ENCODE data around the gene PCSK5.
"Not testable (repeated sequence)": the region's sequence is repeated elsewhere in the genome, so short reads cannot be mapped to it uniquely, and the experiment has no call there.

Gene PCSK5

DNA sequence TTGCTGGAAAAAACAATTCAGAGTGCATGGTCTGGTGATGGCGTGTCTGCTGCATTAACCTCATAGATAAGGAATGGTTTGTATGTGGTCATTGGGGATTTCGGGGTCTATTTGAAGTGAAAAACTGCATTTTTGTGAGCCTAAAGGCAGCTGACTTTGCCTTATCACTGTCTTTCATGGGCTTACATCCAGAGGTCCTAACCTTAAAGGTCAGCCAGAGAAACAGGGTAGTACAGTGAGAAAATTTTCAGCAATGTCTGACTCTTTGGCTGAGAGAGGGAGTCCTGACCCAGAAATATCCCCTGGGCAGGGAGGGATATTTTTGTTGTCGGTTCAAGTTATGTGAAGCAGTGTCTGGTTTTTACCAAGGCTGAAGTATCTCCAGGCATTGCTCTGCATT lies 5.7 kb downstream of the PCSK5 start:
- Histone ChIP-seq H3K9me3 (ENCODE audit: control insufficient read depth, insufficient read depth, low read length) (no peaks in the 10 kb centered on the region), H3K9ac (ENCODE audit: low read depth, low read length) (no peak overlapping the region), H3K4me1 (ENCODE audit: insufficient read depth, low read length) (peaks cover 34% of the 10 kb centered on the region)

GRCh38 chr9:75900893-75901524 lies 10.5 kb downstream of the PCSK5 start:
- not testable (repeated sequence) for H3K4me1 ChIP-seq (ENCODE audit: insufficient read depth, low read length); H3K9me3 ChIP-seq (ENCODE audit: control insufficient read depth, insufficient read depth, low read length)

More for the DNA sequence above, 5.7 kb downstream of the PCSK5 start:
- no peaks in the 10 kb centered on the region for H3K36me3 ChIP-seq (ENCODE audit: insufficient read depth, low read length)

DNA sequence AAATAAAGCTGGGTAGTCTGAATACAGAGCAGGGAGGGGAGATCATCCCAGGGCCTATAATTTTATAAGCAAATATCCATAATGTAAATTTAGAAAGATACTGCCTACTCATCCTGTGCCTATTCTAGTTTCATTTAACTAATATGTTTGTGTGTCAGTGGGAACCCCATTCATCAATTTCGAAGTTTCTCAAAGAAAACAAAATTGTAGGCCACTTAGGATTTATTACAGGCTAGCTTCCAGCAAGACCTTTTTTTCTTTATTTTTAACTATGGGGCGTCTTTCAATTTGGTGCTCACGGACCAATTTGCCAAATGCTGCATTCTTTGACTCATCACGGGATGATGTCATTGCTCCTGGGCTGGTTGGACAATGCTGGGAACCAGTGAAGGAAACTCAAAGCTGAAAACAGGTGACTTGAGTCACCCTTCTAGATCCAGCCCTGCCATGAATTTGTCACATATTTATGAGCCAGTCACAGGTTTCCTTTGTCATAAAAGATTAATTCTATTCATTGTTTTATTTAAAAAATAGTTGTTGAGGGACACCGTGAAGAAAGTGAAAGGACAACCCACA lies 13.4 kb downstream of the PCSK5 start:
- H3K9me3 ChIP-seq (ENCODE audit: control insufficient read depth, insufficient read depth, low read length): no peaks in the 10 kb centered on the region
- no peak overlapping the region for H3K9ac ChIP-seq (ENCODE audit: low read depth, low read length)
- H3K4me1 ChIP-seq (ENCODE audit: insufficient read depth, low read length): peaks cover 10% of the 10 kb centered on the region; the same call in 1 of the 2 replicates
- no peaks in the 10 kb centered on the region for H3K36me3 ChIP-seq (ENCODE audit: insufficient read depth, low read length)

More at GRCh38 chr9:75900893-75901524, 10.5 kb downstream of the PCSK5 start:
- not testable (repeated sequence) for H3K9ac ChIP-seq (ENCODE audit: low read depth, low read length); H3K36me3 ChIP-seq (ENCODE audit: insufficient read depth, low read length)

DNA sequence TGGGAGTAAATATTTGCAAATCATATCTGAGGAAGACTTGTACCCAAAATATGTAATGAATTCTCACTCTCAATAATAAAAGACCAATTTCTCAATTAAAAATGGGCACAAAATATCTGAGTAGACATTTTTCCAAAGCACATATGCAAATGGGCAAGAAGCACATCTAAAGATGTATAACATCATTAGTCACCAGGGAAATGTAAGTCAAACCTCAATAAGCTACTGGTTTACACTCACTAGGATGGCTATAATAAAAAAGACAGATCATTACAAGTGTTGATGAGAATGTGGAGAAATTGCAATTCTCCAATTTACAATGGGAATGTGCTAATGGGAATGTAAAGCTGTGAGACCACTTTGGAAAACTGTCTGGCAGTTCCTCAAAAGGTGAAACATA lies 13.9 kb downstream of the PCSK5 start:
- H3K9me3 ChIP-seq (ENCODE audit: control insufficient read depth, insufficient read depth, low read length): no peaks in the 10 kb centered on the region
- no peak overlapping the region for H3K9ac ChIP-seq (ENCODE audit: low read depth, low read length)
- no peaks in the 10 kb centered on the region for H3K36me3 ChIP-seq (ENCODE audit: insufficient read depth, low read length)
- peaks cover 10% of the 10 kb centered on the region; the same call in 1 of the 2 replicates for H3K4me1 ChIP-seq (ENCODE audit: insufficient read depth, low read length)

- H3K9me3 ChIP-seq (ENCODE audit: control insufficient read depth, insufficient read depth, low read length): no peaks in the 10 kb centered on the region
- peaks cover 10% of the 10 kb centered on the region; the same call in 1 of the 2 replicates for H3K4me1 ChIP-seq (ENCODE audit: insufficient read depth, low read length)
- H3K36me3 ChIP-seq (ENCODE audit: insufficient read depth, low read length): no peaks in the 10 kb centered on the region
- no peak overlapping the region for H3K9ac ChIP-seq (ENCODE audit: low read depth, low read length)
These were observed 16.1 kb downstream of the PCSK5 start for GRCh38 chr9:75906531-75906930.

DNA sequence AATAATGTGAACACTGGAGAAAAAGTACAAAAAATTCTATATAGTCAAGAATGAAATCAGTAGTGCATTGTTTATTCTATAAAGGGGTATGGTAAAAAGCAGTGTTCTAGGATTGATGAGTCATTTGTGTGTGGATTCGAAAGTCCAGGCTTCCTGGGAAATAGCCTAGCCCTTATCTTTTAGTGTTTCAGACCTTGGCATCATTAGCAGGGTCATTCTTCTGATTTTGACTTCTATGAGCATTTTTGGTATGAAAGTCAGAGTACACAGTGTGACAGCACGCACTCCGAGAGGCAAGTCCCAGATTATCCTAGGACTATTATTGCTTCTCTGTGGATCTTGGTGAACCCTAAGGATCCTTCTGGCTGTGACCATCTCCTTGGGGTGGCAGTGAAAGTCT lies 16.9 kb downstream of the PCSK5 start:
- Histone ChIP-seq H3K9me3 (ENCODE audit: control insufficient read depth, insufficient read depth, low read length) (no peaks in the 10 kb centered on the region), H3K4me1 (ENCODE audit: insufficient read depth, low read length) (peaks cover 10% of the 10 kb centered on the region; the same call in 1 of the 2 replicates), H3K9ac (ENCODE audit: low read depth, low read length) (no peak overlapping the region), H3K36me3 (ENCODE audit: insufficient read depth, low read length) (no peaks in the 10 kb centered on the region)

DNA sequence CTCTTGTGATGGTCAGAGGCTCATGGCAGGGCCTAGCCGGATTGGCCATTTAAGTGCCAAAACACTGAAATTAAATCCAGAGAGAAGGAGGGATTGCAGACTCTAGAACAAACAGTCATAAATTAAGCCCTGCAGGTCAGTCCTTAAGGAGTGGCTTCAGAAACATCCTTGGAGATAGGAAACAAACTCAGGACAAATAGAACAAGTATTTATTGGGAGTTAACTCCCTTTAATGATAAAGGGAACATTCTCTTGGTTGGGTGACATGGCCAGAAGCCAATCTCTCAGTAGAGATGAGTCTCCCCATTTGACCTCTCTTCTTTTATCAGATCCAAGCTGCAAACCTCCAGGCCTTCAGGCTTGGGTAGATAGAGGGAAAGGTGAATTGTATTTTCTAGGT lies 17.4 kb downstream of the PCSK5 start:
- Histone ChIP-seq H3K9me3 (ENCODE audit: control insufficient read depth, insufficient read depth, low read length) (no peaks in the 10 kb centered on the region), H3K4me1 (ENCODE audit: insufficient read depth, low read length) (peaks cover 10% of the 10 kb centered on the region; the same call in 1 of the 2 replicates), H3K36me3 (ENCODE audit: insufficient read depth, low read length) (no peaks in the 10 kb centered on the region), H3K9ac (ENCODE audit: low read depth, low read length) (no peak overlapping the region)

DNA sequence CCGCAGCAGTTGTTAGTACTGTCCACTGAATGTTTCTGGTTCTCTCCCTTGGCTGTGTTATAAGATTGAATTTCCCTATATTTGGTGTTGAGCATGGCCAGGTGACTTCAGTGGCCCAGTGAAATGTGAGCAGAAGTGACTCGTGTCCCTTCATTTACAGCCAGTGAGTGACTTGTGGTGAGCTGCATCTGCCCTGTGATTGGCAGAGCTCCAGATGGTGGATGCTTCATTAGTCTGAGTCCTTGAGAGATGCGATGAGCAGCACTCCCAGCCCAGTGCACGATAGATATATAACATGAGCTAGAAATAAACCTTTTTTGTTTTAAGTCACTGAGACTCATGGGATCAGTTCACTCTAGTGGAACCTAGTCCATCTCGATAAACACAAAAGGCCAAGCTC lies 19.3 kb downstream of the PCSK5 start:
- Histone ChIP-seq H3K4me1 (ENCODE audit: insufficient read depth, low read length) (peaks cover 6% of the 10 kb centered on the region; the same call in 1 of the 2 replicates), H3K9ac (ENCODE audit: low read depth, low read length) (no peak overlapping the region), H3K36me3 (ENCODE audit: insufficient read depth, low read length) (no peaks in the 10 kb centered on the region), H3K9me3 (ENCODE audit: control insufficient read depth, insufficient read depth, low read length) (no peaks in the 10 kb centered on the region)

GRCh38 chr9:75910731-75911130 lies 20.3 kb downstream of the PCSK5 start:
- H3K36me3 ChIP-seq (ENCODE audit: insufficient read depth, low read length): no peaks in the 10 kb centered on the region
- peaks cover 6% of the 10 kb centered on the region; the same call in 1 of the 2 replicates for H3K4me1 ChIP-seq (ENCODE audit: insufficient read depth, low read length)
- no peaks in the 10 kb centered on the region for H3K9me3 ChIP-seq (ENCODE audit: control insufficient read depth, insufficient read depth, low read length)
- H3K9ac ChIP-seq (ENCODE audit: low read depth, low read length): no peak overlapping the region

- Histone ChIP-seq H3K9me3 (ENCODE audit: control insufficient read depth, insufficient read depth, low read length) (no peaks in the 10 kb centered on the region), H3K4me1 (ENCODE audit: insufficient read depth, low read length) (peaks cover 5% of the 10 kb centered on the region; the same call in 1 of the 2 replicates), H3K9ac (ENCODE audit: low read depth, low read length) (no peak overlapping the region), H3K36me3 (ENCODE audit: insufficient read depth, low read length) (no peaks in the 10 kb centered on the region)
These were observed 20.9 kb downstream of the PCSK5 start for GRCh38 chr9:75911390-75911789.

DNA sequence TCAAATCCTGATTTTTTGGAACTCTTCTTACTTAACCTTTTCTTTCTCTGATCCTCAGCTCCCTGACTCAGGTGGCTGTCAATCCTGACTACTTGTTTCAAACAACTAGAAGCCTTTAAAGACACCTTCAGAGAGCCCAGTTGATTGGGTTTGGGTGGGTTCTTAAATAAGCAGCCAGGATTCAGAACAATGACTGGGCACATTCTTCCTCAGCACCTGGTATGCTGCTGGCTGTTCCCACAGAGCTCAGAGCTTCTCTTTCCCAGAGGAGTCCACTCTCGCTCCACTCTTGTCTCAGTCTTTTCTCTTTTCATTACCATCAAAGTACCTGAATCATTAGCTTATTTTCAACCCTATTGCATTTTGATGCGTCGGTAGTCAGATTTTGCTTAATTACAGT lies 22.5 kb downstream of the PCSK5 start:
- Histone ChIP-seq H3K4me1 (ENCODE audit: insufficient read depth, low read length) (no peaks in the 10 kb centered on the region), H3K9ac (ENCODE audit: low read depth, low read length) (no peak overlapping the region), H3K36me3 (ENCODE audit: insufficient read depth, low read length) (no peaks in the 10 kb centered on the region), H3K9me3 (ENCODE audit: control insufficient read depth, insufficient read depth, low read length) (no peaks in the 10 kb centered on the region)

GRCh38 chr9:75914002-75914401 lies 23.5 kb downstream of the PCSK5 start:
- H3K9me3 ChIP-seq (ENCODE audit: control insufficient read depth, insufficient read depth, low read length): no peaks in the 10 kb centered on the region
- H3K9ac ChIP-seq (ENCODE audit: low read depth, low read length): no peak overlapping the region
- H3K4me1 ChIP-seq (ENCODE audit: insufficient read depth, low read length): no peaks in the 10 kb centered on the region

GRCh38 chr9:75914883-75915452 lies 24.5 kb downstream of the PCSK5 start:
- Histone ChIP-seq H3K36me3 (ENCODE audit: insufficient read depth, low read length) (no peaks in the 10 kb centered on the region), H3K9ac (ENCODE audit: low read depth, low read length) (no peak overlapping the region), H3K4me1 (ENCODE audit: insufficient read depth, low read length) (no peaks in the 10 kb centered on the region), H3K9me3 (ENCODE audit: control insufficient read depth, insufficient read depth, low read length) (no peaks in the 10 kb centered on the region)

More at GRCh38 chr9:75914002-75914401, 23.5 kb downstream of the PCSK5 start:
- no peaks in the 10 kb centered on the region for H3K36me3 ChIP-seq (ENCODE audit: insufficient read depth, low read length)

DNA sequence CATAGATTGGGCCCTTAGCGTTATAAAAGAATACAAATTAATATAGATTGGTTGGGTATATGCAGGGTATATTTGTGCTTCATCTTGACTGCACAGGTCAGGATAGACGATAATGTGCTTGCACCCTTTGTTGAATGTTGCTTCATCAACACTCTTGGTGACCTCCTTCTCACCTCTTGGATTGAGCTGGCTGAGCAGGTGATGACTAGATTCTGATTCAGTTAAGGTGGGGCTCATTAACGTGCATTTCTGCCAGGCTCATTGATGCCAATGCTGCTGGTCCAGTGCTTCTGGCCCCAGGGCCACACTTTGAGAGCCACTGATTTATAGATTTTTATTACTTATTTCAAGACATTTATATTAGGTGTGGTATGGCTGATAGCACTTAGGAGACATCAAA lies 27.7 kb downstream of the PCSK5 start:
- H3K9ac ChIP-seq (ENCODE audit: low read depth, low read length): no peak overlapping the region
- H3K9me3 ChIP-seq (ENCODE audit: control insufficient read depth, insufficient read depth, low read length): no peaks in the 10 kb centered on the region; the same call in 1 of the 2 replicates
- H3K36me3 ChIP-seq (ENCODE audit: insufficient read depth, low read length): no peaks in the 10 kb centered on the region
- H3K4me1 ChIP-seq (ENCODE audit: insufficient read depth, low read length): no peaks in the 10 kb centered on the region

- H3K4me1 ChIP-seq (ENCODE audit: insufficient read depth, low read length): no peaks in the 10 kb centered on the region
- no peaks in the 10 kb centered on the region for H3K36me3 ChIP-seq (ENCODE audit: insufficient read depth, low read length)
- no peaks in the 10 kb centered on the region; the same call in 1 of the 2 replicates for H3K9me3 ChIP-seq (ENCODE audit: control insufficient read depth, insufficient read depth, low read length)
- no peak overlapping the region for H3K9ac ChIP-seq (ENCODE audit: low read depth, low read length)
These were observed 28.4 kb downstream of the PCSK5 start for GRCh38 chr9:75918909-75919308.
